ENCODE results near the gene COL27A1.

COL27A1 gene

GRCh38 chr9:114168281-114169028 lies 13.1 kb downstream of the COL27A1 start:
- no peak for DNase-seq (ENCODE audit: low spot score)

DNA sequence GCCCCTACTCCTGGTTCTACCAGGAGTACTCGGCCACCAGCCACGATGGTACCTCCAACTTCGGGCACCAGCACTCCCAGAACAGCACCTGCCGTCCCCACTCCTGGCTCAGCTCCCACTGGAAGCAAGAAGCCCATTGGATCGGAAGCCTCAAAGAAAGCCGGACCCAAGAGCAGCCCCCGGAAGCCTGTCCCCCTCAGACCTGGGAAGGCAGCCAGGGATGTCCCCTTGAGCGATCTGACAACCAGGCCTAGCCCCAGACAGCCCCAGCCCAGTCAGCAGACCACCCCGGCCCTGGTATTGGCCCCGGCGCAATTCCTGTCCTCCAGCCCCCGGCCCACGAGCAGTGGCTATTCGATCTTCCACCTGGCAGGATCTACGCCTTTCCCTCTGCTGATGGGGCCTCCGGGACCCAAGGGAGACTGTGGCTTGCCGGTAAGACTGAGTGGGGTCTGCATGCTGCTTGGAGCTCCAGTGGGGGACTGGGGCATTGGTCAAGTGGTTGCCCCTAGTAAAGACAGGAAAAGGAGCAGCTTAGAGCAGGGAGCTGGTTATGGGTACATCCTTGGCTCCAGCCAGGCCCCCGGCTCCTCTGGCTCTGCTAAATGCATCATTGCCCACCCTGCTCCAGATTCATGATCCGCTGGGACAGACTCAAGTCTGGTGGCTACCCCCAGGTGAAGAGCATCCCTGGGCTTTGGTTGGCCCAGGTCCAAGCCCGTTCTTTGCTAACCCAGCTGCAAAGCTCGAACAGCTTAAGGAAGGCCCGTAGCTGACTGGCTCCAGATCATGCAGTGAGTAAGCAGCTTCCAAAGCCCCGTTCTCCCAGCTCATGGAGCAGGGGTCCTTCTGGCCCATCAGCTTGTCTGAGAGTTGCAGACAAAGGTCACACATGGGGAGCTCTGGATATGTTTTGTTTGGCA lies 14.0 kb downstream of the COL27A1 start:
- DNase-seq (ENCODE audit: low spot score): no peak

DNA sequence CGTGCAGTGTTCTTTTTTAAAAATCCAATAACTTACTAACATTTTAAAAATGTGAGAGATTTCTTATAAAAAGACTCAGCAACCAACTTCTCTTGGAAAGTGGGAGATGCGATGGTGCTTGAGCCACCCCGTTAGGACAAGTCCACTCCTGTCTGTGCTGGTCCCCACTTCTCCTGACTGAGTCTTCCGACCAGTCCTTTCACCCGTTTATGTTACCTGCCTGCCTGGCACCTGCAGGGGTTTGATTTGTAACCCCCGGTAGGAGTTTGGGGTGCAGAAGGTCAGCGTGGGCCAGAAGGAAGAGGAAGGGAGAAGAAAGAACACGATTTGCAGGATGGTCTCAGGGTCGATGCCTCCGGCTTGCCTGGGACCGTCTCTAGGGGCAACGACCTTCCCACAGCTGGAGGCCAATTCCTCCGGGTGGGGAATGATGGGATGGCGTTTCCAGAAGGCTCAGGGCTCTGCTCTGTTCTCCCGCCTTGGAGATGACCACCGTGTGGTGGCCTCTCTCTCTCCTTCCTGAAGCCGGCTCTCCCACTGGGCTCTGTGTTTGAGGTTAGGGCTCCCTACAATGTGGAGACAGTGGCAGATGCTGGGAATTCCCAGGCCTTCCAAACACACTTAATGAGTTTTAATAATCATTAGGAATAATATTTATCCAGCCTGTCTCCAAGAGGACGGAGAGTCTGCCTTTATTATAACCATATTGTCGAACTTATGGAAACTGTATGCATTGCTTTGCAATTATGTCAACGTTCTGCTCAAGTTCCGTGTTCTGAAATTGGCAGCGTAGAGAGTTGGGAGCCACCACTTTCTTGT lies 14.8 kb downstream of the COL27A1 start:
- DNase-seq (ENCODE audit: low spot score): no peak

DNA sequence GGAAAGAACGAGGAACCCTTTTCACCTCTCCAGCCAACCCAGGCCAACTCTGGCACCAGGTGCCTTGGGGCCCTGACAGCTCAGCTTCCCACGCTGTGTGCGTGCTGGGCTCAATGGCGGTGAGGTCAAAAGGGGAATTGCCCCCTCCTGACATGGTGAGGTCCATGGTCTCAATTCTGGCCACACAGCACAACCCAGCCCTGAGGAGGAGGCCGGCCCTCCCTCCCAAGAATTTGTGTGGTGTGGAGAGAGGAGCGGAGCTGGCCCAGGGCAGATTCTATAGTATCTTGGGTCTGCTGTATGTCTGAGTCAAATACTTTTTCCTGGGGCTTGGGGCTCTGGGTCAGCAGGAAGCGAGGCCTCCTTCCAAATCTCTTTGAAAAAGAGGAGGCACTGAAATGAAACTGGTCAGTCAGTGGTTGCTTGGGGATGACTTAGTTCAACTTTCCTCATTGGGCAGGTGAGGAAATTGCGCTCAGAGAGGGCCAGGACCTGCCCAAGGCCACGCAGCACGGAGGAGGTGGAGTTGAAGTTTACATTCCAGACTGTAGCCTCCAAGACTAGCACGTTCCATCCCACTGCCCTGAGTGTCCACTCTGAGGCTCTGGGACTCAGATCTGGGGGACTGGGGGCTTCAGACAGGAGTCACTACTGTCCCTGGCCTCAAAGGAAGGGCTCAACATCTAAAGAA lies 15.6 kb downstream of the COL27A1 start:
- no peak for DNase-seq (ENCODE audit: low spot score)

- no peak for DNase-seq (ENCODE audit: low spot score)
Measured at GRCh38 chr9:114171500-114171899, 16.2 kb downstream of the COL27A1 start.

DNA sequence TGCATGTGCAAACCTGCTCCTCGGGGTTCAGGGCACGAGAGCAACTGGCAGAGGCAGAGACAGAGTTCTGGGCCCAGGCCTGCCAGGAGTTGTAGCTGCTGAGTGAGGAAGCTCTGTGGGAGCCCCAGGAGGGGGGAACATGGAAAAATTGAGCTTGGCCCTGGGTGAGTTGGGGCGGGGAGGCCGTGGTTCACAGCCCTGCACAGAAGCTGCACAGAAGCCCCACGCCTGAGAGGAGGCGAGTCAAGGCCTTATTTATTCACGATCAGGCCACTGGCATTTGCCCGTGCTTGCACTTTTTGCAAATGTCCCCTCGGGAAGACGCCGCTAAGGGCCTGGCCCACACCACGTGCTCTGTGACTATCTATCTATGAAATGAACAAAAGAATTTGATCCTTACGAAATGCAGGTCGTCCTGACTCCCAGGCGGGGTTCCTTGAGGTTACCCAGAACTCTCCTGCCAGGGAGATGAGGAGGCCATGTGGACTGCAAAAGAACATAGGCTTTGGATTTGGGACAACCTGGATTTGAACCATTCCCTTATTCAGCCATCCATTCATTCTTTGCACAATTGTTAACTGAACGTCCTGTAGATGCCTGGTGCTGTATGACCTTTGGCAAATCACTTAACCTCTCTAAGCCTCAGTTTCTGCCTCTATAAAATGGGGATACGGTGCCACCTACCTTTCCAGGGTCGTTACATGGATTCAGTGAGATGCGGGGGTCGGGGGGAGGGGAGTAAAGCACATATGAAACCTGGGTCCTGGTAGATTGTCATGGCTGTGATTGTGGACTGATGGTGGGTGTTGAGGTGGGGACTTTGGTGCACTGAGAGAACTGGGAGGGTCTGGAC lies 17.9 kb downstream of the COL27A1 start:
- no peak for DNase-seq (ENCODE audit: low spot score)

- no peak for DNase-seq (ENCODE audit: low spot score)
Measured at GRCh38 chr9:114174557-114174875, 19.2 kb downstream of the COL27A1 start.

DNA sequence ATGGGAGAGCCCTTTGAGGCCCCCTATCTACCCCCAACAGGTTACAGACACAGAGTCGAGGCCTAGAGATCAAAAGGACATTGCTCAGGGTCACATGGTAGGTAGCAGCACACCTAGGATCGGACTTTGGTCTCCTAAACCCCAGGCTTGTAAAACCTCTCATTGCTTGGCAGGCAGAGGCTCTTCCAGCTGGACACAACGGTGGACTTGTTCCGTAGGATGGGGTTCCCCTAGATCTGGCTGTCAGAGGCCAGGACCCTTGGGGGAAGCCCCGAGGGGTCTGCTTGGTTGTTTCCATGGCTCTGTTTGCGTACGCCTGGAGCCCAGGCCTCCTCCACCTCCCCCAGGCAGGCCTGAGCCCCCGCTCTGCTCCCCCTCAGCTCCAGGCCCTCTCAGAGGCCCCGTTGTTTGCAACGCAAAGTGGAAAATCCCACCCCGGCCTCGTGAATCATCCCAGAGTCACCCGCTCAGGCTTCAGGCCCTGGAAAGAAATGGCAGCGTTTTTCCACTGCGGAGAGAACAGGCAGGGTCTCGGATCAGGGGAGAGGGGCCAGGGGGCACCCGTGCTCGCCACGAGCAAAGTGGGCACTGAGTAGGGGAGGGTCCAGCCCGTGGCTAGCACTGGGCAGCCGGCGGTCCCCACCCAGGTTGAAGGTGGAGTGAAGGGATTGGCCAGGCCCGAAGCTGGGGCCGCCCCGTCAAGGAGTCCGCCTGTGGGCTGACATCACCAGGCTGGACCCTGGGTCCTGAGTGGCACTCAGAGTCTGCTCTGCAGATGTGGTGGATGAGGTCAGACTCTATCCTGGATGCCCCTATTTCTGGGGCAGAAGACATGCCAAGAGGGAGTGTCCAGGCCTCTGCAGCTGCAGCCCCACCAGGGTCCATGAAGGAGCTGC lies 19.8 kb downstream of the COL27A1 start:
- no peak for DNase-seq (ENCODE audit: low spot score)

GRCh38 chr9:114176624-114177291 lies 21.4 kb downstream of the COL27A1 start:
- DNase-seq (ENCODE audit: low spot score): no peak

DNA sequence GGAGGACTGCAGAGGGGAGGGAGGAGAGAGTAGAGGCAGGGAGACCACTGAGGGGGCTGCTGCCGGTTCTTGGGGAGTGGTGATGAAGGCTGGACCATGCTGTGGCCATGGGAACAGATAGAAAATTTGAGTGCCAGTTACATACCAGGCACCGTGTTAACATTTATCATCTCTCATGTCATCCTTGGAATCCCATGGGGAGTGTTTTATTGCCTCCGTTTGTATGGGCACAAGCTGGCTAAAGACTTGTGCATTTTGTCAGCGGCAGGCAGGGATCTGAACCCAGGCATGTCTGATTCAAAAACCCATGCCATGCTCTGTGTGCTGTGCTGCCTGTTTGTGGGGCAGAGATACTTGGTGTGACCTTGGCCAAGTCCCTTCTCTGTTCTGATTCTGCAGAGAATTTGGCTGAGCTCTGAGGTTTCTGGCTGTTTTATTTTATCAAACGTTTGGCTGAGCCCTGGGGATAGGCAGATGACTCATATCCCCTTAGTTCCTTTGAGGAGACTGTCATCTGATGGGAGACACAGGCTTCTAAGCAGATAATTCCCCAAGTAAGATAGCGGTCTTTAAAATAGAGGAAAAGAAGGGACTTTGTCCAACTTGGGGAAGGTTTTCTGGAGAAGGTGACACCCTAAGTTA lies 22.2 kb downstream of the COL27A1 start:
- DNase-seq (ENCODE audit: low spot score): no peak

DNA sequence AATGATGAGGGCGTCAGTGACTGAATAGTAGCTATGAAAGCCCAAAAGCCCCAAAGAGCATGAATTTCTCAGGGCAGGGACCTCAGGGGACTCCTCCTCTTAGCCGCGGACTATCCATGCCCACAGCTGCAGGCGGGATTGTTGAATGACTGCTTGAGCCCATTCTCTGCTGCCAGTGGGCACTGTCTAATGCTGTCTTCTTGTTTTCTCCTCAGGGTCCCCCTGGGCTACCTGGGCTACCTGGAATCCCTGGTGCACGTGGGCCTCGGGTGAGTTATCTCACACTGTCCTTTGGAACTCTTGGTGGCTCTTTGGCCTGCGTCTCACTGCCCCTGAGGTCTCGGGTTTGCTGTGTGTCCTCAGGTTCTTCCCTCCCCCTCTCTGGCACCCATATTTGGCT lies 22.7 kb downstream of the COL27A1 start:
- DNase-seq (ENCODE audit: low spot score): no peak

- no peak for DNase-seq (ENCODE audit: low spot score)
Measured at GRCh38 chr9:114178756-114179450, 23.6 kb downstream of the COL27A1 start.

DNA sequence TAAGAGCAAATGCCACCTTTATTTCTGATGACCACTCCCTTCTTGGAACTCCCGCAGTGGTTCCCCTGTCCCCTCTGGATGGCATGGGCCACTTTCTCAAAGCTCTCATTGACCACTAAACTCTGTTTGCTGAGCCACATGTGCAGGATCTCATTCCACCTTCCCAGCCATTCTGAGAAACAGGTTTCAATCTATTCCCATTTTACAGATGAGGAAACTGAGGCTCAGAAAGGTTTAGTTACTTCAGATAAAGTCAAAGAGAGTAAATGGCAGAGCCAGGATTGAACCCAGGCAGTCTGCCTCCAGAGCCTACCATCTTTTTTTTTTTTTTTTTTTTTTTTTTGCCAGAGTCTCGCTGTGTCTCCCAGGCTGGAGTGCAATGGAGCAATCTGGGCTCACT lies 24.2 kb downstream of the COL27A1 start:
- no peak for DNase-seq (ENCODE audit: low spot score)

GRCh38 chr9:114180696-114181606 lies 25.6 kb downstream of the COL27A1 start:
- no peak for DNase-seq (ENCODE audit: low spot score)

- no peak for DNase-seq (ENCODE audit: low spot score)
Measured at GRCh38 chr9:114181607-114182409, 26.5 kb downstream of the COL27A1 start.

DNA sequence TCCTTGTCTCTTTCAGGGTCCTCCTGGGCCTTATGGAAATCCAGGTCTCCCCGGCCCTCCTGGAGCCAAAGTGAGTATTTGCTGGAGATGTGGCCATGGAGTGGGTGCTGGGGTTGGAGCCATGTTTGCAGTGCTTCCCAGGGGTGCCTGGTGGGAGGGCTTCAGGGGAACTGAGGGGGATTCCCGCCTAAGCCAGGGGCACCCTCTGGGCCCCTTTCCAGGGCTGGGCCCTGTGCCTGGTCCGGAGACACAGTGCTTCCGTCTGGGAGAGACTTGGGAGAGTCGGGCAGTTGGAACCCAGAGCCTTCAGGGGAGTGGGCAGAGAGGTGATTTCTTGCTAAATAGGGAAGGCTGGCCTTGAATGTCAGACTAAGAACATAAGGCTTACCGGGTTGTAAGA lies 27.7 kb downstream of the COL27A1 start:
- DNase-seq (ENCODE audit: low spot score): no peak
